IMR-90 (cell line): Measurements from ENCODE around the gene FARP1.

Experiments used
- BHLHE40 ChIP-seq: fragments of 150-350 bp; IDR thresholded peaks from 2 replicates; pipeline ENCODE4 v1.6.1; 2016; ENCODE audit warnings: mild to moderate bottlenecking, low read depth, low read length
- CEBPB ChIP-seq: IDR thresholded peaks from 2 replicates; pipeline ENCODE4 v1.6.1; 2012; ENCODE audit warnings: low read depth, low read length, improper control_type of control experiment
- CHD1 ChIP-seq: IDR thresholded peaks from 2 replicates; pipeline ENCODE4 v1.6.1; 2012; ENCODE audit warnings: low read depth, low read length, improper control_type of control experiment
- MXI1 ChIP-seq: IDR thresholded peaks from 2 replicates; pipeline ENCODE4 v1.6.1; 2012; ENCODE audit warnings: low read depth, mild to moderate bottlenecking, low read length, moderate library complexity, borderline replicate concordance
- NFE2L2 ChIP-seq: fragments of 150-350 bp; IDR thresholded peaks from 2 replicates; pipeline ENCODE4 v1.6.1; 2016; ENCODE audit warnings: low read depth, mild to moderate bottlenecking, low read length
- POLR2A ChIP-seq: IDR thresholded peaks from 2 replicates; pipeline ENCODE4 v1.6.1; 2012; ENCODE audit warnings: mild to moderate bottlenecking, low read depth, low read length
- RAD21 ChIP-seq: IDR thresholded peaks from 2 replicates; pipeline ENCODE4 v1.6.1; 2012; ENCODE audit warnings: low read length, improper control_type of control experiment
- RCOR1 ChIP-seq: IDR thresholded peaks from 2 replicates; pipeline ENCODE4 v1.6.1; 2012; ENCODE audit warnings: mild to moderate bottlenecking, low read length, improper control_type of control experiment; ENCODE audit not compliant: insufficient replicate concordance
- SMC3 ChIP-seq: fragments of 150-350 bp; IDR thresholded peaks from 2 replicates; pipeline ENCODE4 v1.6.1; 2016; ENCODE audit warnings: low read depth, mild to moderate bottlenecking, antibody characterized with exemption, low read length, moderate library complexity
- TF ChIP-seq, protein P1 (sequence below): conservative IDR thresholded peaks from 2 replicates; pipeline ENCODE4 v1.5.1; 2012; ENCODE audit warnings: mild to moderate bottlenecking, low read depth, low read length, improper control_type of control experiment
- TF ChIP-seq, protein P2 (sequence below): fragments of 150-350 bp; IDR thresholded peaks from 2 replicates; pipeline ENCODE4 v1.6.1; 2017; ENCODE audit warnings: mild to moderate bottlenecking, antibody characterized with exemption, low read length, low read depth

DNA sequence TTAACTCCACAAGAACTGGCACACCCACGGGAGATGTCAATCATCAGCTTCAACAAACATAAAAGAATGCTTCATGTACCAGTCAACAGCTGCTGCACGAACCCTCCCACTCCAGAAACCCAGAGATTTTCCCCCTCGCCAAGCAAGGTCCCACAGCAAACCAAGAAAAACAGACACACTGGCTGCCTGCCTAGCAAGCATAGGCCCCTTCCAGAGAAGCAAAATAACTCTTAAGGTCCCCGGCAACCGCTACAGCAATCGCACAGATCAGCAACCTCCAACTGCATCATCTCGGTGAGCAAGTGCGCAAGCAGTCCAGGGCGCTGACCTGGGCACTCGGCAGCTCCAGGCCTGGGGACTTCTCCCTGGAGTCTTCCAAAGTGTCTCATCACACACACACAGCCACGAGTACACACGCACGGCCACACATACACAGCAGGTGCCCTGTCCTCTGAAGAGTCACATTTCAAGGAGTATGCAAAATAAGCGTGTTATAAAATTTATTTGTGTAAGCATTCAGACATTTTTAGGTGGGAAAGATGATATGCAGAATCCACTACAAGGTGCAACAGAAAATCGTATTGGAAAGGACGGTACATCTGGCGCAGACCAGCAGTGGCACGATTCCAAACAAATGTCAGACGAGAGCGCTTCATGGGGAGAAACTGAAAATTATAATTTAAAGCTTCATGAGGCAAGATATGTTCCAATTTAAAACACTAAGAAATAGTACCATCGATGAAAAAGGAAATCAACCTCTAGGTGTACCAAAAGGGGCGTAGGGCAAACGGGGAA is 309.0 kb downstream of the FARP1 start:
- TF ChIP-seq, protein P1, sequence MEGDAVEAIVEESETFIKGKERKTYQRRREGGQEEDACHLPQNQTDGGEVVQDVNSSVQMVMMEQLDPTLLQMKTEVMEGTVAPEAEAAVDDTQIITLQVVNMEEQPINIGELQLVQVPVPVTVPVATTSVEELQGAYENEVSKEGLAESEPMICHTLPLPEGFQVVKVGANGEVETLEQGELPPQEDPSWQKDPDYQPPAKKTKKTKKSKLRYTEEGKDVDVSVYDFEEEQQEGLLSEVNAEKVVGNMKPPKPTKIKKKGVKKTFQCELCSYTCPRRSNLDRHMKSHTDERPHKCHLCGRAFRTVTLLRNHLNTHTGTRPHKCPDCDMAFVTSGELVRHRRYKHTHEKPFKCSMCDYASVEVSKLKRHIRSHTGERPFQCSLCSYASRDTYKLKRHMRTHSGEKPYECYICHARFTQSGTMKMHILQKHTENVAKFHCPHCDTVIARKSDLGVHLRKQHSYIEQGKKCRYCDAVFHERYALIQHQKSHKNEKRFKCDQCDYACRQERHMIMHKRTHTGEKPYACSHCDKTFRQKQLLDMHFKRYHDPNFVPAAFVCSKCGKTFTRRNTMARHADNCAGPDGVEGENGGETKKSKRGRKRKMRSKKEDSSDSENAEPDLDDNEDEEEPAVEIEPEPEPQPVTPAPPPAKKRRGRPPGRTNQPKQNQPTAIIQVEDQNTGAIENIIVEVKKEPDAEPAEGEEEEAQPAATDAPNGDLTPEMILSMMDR, result no peak
- TF ChIP-seq, protein P2, sequence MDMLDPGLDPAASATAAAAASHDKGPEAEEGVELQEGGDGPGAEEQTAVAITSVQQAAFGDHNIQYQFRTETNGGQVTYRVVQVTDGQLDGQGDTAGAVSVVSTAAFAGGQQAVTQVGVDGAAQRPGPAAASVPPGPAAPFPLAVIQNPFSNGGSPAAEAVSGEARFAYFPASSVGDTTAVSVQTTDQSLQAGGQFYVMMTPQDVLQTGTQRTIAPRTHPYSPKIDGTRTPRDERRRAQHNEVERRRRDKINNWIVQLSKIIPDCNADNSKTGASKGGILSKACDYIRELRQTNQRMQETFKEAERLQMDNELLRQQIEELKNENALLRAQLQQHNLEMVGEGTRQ, result no peak
- TF ChIP-seq NFE2L2 (no peak), MXI1 (no peak), POLR2A (no peak), CHD1 (no peak), SMC3 (no peak), RCOR1 (no peak), RAD21 (no peak), CEBPB (no peak), BHLHE40 (no peak)
